Lower leg skin (tissue), 3 donors: ENCODE data around the gene DLG2.

Source experiments
- POLR2A ChIP-seq, 2 donors: fragments of 450-650 bp; IDR thresholded peaks; one replicate each; pipeline ENCODE4 v1.6.1; 2016 to 2017; ENCODE audit warnings: antibody characterized with exemption in 2 of 2, mild to moderate bottlenecking in 1 of 2, moderate library complexity in 1 of 2
- TF ChIP-seq, protein P1 (sequence below), 3 donors: fragments of 450-650 bp; IDR thresholded peaks; one replicate each; pipeline ENCODE4 v1.5.1; 2016; ENCODE audit warnings: antibody characterized with exemption in 3 of 3, mild to moderate bottlenecking in 3 of 3, moderate library complexity in 2 of 3

DNA sequence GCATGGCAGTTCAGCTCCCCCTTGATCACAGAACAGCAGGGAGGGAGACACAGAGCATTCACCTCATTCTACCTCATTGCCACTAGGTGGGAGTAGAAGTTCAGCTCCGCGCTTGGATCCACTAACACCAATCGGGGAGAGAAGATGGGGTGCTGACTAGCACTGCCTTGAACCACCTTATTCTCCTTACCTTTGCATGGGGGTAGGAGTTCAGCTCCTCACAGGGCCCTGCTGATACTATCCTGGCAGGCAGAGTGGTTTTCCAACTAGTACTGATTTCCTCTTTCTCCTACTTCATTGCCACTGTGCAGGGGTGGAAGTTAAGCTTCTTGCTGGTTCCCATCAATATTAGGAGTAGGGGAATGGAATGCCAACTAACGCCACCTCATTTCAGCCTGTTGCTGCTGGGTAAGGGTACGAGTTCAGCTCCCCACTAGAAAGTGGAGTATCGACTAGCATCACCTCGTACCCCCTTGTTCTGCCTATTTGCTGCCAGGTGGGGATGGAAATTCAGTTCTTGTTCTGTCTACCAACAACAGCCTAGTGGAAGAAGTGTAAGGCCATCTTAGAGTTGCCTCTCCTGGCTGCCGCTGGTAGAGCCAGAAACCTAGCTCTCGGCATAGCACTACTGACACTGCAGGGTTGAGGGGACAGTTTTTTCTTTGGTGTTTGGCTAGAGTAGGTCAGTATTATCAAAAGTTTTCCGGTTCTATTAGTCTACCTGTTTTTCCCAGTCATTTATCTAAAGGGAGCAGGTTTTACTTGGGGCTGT lies 1790.1 kb downstream of the DLG2 start:
- TF ChIP-seq POLR2A (IDR thresholded peaks at IDR 0.05), result no peak
- TF ChIP-seq, protein P1, sequence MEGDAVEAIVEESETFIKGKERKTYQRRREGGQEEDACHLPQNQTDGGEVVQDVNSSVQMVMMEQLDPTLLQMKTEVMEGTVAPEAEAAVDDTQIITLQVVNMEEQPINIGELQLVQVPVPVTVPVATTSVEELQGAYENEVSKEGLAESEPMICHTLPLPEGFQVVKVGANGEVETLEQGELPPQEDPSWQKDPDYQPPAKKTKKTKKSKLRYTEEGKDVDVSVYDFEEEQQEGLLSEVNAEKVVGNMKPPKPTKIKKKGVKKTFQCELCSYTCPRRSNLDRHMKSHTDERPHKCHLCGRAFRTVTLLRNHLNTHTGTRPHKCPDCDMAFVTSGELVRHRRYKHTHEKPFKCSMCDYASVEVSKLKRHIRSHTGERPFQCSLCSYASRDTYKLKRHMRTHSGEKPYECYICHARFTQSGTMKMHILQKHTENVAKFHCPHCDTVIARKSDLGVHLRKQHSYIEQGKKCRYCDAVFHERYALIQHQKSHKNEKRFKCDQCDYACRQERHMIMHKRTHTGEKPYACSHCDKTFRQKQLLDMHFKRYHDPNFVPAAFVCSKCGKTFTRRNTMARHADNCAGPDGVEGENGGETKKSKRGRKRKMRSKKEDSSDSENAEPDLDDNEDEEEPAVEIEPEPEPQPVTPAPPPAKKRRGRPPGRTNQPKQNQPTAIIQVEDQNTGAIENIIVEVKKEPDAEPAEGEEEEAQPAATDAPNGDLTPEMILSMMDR (IDR thresholded peaks at IDR 0.05), result no peak
